Neural progenitor cell (in vitro differentiated cells): ENCODE data around the gene PPP2R5C. TPM values are rescaled to one million over a fixed set of nuclear protein-coding genes. Genes with fewer than 3 reads are reported as not detected.

Source experiments
- DNase-seq: peaks from one replicate; pipeline ENCODE4 v3.0.0-alpha.2; 2016; ENCODE audit warnings: low spot score
- H2AFZ ChIP-seq: fragments of 200-600 bp; sonication (generic); replicated peaks from 2 replicates; pipeline ENCODE4 v1.6.1; 2016; ENCODE audit warnings: antibody characterized with exemption
- H3F3A ChIP-seq: fragments of 200-600 bp; sonication (generic); 2 replicates; pipeline ENCODE4 v1.6.1; 2016; ENCODE audit warnings: antibody characterized with exemption, low read depth
- H3K27ac ChIP-seq: fragments of 200-600 bp; sonication (generic); 2 replicates; pipeline ENCODE4 v1.5.1; 2016; ENCODE audit warnings: mild to moderate bottlenecking
- H3K27me3 ChIP-seq: fragments of 200-600 bp; sonication (generic); 2 replicates; pipeline ENCODE4 v1.6.1; 2016; ENCODE audit warnings: mild to moderate bottlenecking, moderate library complexity
- H3K36me3 ChIP-seq: fragments of 200-600 bp; sonication (generic); 2 replicates; pipeline ENCODE4 v1.5.1; 2016
- H3K4me1 ChIP-seq: fragments of 200-600 bp; sonication (generic); 2 replicates; pipeline ENCODE4 v1.6.1; 2016; ENCODE audit warnings: mixed run types
- H3K4me2 ChIP-seq: fragments of 200-600 bp; sonication (generic); 2 replicates; pipeline ENCODE4 v1.6.1; 2016
- H3K4me3 ChIP-seq: fragments of 200-600 bp; sonication (generic); 2 replicates; pipeline ENCODE4 v1.5.1; 2016
- H3K79me2 ChIP-seq: fragments of 200-600 bp; sonication (generic); 2 replicates; pipeline ENCODE4 v1.6.1; 2016; ENCODE audit warnings: low read depth
- H3K9ac ChIP-seq: fragments of 200-600 bp; sonication (generic); 2 replicates; pipeline ENCODE4 v1.6.1; 2016
- H3K9me3 ChIP-seq: fragments of 200-600 bp; sonication (generic); 2 replicates; pipeline ENCODE4 v1.5.1; 2016; ENCODE audit warnings: low read depth
- H4K20me1 ChIP-seq: fragments of 200-600 bp; sonication (generic); 2 replicates; pipeline ENCODE4 v1.6.1; 2016; ENCODE audit warnings: low read depth
- H3K27ac Mint-ChIP-seq: 3 replicates; pipeline ENCODE4 v1.8.0; 2021; ENCODE audit warnings: mixed read lengths
- H3K27me3 Mint-ChIP-seq: 2 replicates; pipeline ENCODE4 v1.8.0; 2022; ENCODE audit warnings: low read depth, mild to moderate bottlenecking, inconsistent platforms, moderate library complexity, mixed read lengths; ENCODE audit not compliant: insufficient read depth
- H3K36me3 Mint-ChIP-seq: 3 replicates; pipeline ENCODE4 v1.8.0; 2021; ENCODE audit warnings: mixed read lengths
- H3K4me1 Mint-ChIP-seq: 3 replicates; pipeline ENCODE4 v1.8.0; 2021; ENCODE audit warnings: mixed read lengths
- H3K4me3 Mint-ChIP-seq: 3 replicates; pipeline ENCODE4 v1.8.0; 2021; ENCODE audit warnings: mild to moderate bottlenecking, moderate library complexity, mixed read lengths
- H3K9me3 Mint-ChIP-seq: 3 replicates; pipeline ENCODE4 v1.8.0; 2020; ENCODE audit warnings: mixed read lengths
- EZH2 ChIP-seq: fragments of 200-600 bp; sonication (generic); IDR thresholded peaks from 2 replicates; pipeline ENCODE4 v1.6.1; 2017; ENCODE audit warnings: antibody characterized with exemption, mild to moderate bottlenecking, moderate library complexity
- EZH2phosphoT487 ChIP-seq: fragments of 200-600 bp; sonication (generic); IDR thresholded peaks from 2 replicates; pipeline ENCODE4 v1.6.1; 2017; ENCODE audit warnings: antibody characterized with exemption
- total RNA-seq: library from RNA; depleted of rRNA; stranded (reverse); fragments of >200 nt; gene quantifications from 2 replicates; pipeline ENCODE4 v1.2.3, GENCODE V29; 2015; ENCODE audit warnings: low replicate concordance
- TF ChIP-seq, protein P1 (sequence below): fragments of 200-600 bp; sonication (generic); IDR thresholded peaks from 2 replicates; pipeline ENCODE4 v1.5.1; 2017; ENCODE audit warnings: antibody characterized with exemption, mild to moderate bottlenecking

PPP2R5C gene
- total RNA-seq, 1 donor from 2014 or later = 183 TPM

DNA sequence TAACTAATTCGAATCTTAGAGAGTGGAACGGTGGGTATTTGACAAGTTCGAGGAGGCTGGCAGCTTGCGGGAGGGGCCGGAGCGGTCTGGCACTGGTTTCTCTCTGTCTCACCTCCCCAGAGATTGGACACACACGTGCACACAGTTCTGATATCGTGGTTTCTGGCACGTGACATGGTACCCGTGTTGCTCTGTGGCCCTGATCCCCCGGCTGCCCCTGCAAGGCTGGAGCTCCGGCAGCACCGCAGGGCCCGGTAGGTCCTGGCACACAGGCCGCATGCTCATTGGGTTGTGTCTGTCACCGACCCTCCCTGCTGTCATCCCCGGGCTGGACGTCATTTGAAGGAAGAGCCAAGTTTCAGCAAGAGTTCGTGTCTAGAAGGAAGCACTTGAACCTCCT, 82.7 kb downstream of the PPP2R5C start:
- no peak for DNase-seq
- TF ChIP-seq EZH2 (no peak), EZH2phosphoT487 (no peak)
- TF ChIP-seq, protein P1, sequence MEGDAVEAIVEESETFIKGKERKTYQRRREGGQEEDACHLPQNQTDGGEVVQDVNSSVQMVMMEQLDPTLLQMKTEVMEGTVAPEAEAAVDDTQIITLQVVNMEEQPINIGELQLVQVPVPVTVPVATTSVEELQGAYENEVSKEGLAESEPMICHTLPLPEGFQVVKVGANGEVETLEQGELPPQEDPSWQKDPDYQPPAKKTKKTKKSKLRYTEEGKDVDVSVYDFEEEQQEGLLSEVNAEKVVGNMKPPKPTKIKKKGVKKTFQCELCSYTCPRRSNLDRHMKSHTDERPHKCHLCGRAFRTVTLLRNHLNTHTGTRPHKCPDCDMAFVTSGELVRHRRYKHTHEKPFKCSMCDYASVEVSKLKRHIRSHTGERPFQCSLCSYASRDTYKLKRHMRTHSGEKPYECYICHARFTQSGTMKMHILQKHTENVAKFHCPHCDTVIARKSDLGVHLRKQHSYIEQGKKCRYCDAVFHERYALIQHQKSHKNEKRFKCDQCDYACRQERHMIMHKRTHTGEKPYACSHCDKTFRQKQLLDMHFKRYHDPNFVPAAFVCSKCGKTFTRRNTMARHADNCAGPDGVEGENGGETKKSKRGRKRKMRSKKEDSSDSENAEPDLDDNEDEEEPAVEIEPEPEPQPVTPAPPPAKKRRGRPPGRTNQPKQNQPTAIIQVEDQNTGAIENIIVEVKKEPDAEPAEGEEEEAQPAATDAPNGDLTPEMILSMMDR = no peak
- H2AFZ ChIP-seq = no peak overlapping the region
- Mint-ChIP-seq H3K4me3 (no peak overlapping the region), H3K4me1 (peaks cover 7% of the 10 kb centered on the region), H3K27me3 (peaks cover 2% of the 10 kb centered on the region), H3K27ac (peak overlapping the region; percentile 7), H3K9me3 (no peaks in the 10 kb centered on the region), H3K36me3 (peaks cover 6% of the 10 kb centered on the region)
- H3F3A ChIP-seq = no peaks in the 10 kb centered on the region
- H3K36me3 ChIP-seq = no peaks in the 10 kb centered on the region
- H3K4me3 ChIP-seq = no peak overlapping the region
- no peaks in the 10 kb centered on the region for H3K9me3 ChIP-seq
- no peaks in the 10 kb centered on the region for H3K27me3 ChIP-seq
- H3K9ac ChIP-seq = no peak overlapping the region
- H3K4me1 ChIP-seq = no peaks in the 10 kb centered on the region
- H3K27ac ChIP-seq = no peak overlapping the region
- peaks cover 84% of the 10 kb centered on the region for H3K79me2 ChIP-seq
- no peak overlapping the region for H3K4me2 ChIP-seq
- peaks cover 94% of the 10 kb centered on the region for H4K20me1 ChIP-seq

DNA sequence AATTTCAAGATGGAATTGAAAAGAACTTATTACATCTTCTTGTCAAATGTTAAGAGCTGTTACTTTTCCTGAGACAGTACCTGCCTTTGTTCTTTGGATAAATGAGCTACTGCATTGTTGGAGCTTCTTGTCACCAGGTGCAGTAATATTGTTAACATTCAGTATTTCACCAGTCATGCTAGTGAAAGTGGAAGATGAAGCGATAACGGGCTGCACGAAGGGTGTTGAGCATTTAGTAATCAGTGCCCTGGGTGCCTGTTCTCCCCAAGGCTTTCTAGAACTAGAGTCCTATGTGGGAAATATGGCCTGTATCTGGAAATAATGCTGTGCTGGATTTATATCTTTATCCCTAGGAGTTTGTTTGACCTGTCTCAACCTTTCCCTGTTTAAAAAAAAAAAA, 83.2 kb downstream of the PPP2R5C start:
- Histone ChIP-seq H3F3A (no peaks in the 10 kb centered on the region), H3K27me3 (no peaks in the 10 kb centered on the region), H3K9ac (no peak overlapping the region), H3K4me1 (no peaks in the 10 kb centered on the region), H3K79me2 (peaks cover 84% of the 10 kb centered on the region), H3K4me2 (no peak overlapping the region), H4K20me1 (peaks cover 92% of the 10 kb centered on the region), H3K4me3 (no peak overlapping the region), H3K9me3 (no peaks in the 10 kb centered on the region), H3K36me3 (no peaks in the 10 kb centered on the region), H3K27ac (no peak overlapping the region), H2AFZ (no peak overlapping the region)
- TF ChIP-seq EZH2phosphoT487 (no peak), EZH2 (no peak)
- TF ChIP-seq, protein P1 = no peak
- H3K27me3 Mint-ChIP-seq = no peaks in the 10 kb centered on the region
- no peak overlapping the region for H3K4me3 Mint-ChIP-seq
- no peak overlapping the region for H3K27ac Mint-ChIP-seq
- no peak for DNase-seq
- peaks cover 3% of the 10 kb centered on the region for H3K36me3 Mint-ChIP-seq
- H3K9me3 Mint-ChIP-seq = no peaks in the 10 kb centered on the region
- peaks cover 4% of the 10 kb centered on the region for H3K4me1 Mint-ChIP-seq

DNA sequence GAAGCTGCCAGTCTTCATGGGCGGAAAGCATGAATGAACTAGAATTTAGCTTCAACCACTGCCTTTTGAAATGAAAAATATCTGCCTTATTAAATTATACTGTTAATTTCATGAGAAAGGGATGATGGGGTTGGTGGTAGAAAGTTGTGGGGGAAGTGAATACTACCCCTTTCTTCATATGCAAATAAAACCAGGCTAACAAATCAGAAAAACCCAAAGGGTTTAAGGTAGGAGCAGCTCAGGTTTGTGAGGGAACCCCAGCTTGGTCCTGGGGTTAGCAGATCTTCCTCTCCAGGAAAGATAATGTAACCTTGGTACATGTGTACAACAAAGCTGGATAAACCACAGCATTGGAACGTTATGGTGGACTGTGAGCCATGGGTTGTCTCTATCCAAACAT, 84.0 kb downstream of the PPP2R5C start:
- no peaks in the 10 kb centered on the region for H3K36me3 ChIP-seq
- H3K4me1 ChIP-seq = no peaks in the 10 kb centered on the region
- no peaks in the 10 kb centered on the region for H3K9me3 ChIP-seq
- H4K20me1 ChIP-seq = peaks cover 95% of the 10 kb centered on the region
- H3K79me2 ChIP-seq = peaks cover 84% of the 10 kb centered on the region
- TF ChIP-seq, protein P1 = no peak
- no peak for TF ChIP-seq EZH2phosphoT487
- TF ChIP-seq EZH2 = no peak
- no peaks in the 10 kb centered on the region for H3K27me3 ChIP-seq
- no peak overlapping the region for H3K4me3 ChIP-seq
- Mint-ChIP-seq H3K27me3 (no peaks in the 10 kb centered on the region), H3K27ac (no peak overlapping the region), H3K9me3 (no peaks in the 10 kb centered on the region), H3K4me3 (no peak overlapping the region), H3K4me1 (peaks cover 2% of the 10 kb centered on the region), H3K36me3 (peaks cover 3% of the 10 kb centered on the region)
- no peak for DNase-seq
- H3K9ac ChIP-seq = no peak overlapping the region
- no peaks in the 10 kb centered on the region for H3F3A ChIP-seq
- H3K4me2 ChIP-seq = no peak overlapping the region
- no peak overlapping the region for H3K27ac ChIP-seq
- no peak overlapping the region for H2AFZ ChIP-seq
